Measurements from ENCODE around the gene LENEP.

The LENEP gene

GRCh38 chr1:155030243-155030795, 36.9 kb downstream of the LENEP start:
- no peak for DNase-seq

GRCh38 chr1:155030899-155031298, 37.5 kb downstream of the LENEP start:
- no peak for DNase-seq

- DNase-seq: no peak
These were observed 39.5 kb downstream of the LENEP start for GRCh38 chr1:155032886-155033285.

GRCh38 chr1:155033524-155033923, 40.1 kb downstream of the LENEP start, which contains the start of the genes DCST1 and DCST2:
Gene DCST1, plus strand, starts transcription at chr1:155033824. Its CDS starts 213 bp downstream, at chr1:155034037.
Gene DCST2, minus strand, starts transcription at chr1:155033781. Its CDS starts 80 bp downstream, at chr1:155033701.
- DNase-seq: no peak

- DNase-seq: no peak
These were observed 41.2 kb downstream of the LENEP start for GRCh38 chr1:155034318-155035208.

GRCh38 chr1:155035936-155036335, 42.5 kb downstream of the LENEP start:
- no peak for DNase-seq

- no peak for DNase-seq
These were observed 43.7 kb downstream of the LENEP start for GRCh38 chr1:155037043-155037442.

GRCh38 chr1:155037851-155038441, 44.6 kb downstream of the LENEP start:
- DNase-seq: no peak

GRCh38 chr1:155038602-155039307, 45.4 kb downstream of the LENEP start:
- DNase-seq: no peak

- DNase-seq: no peak
These were observed 45.9 kb downstream of the LENEP start for GRCh38 chr1:155039308-155039669.

GRCh38 chr1:155040358-155041093, 47.1 kb downstream of the LENEP start:
- no peak for DNase-seq

GRCh38 chr1:155042789-155043188, 49.4 kb downstream of the LENEP start:
- DNase-seq: no peak

- no peak for DNase-seq
These were observed 49.9 kb downstream of the LENEP start for GRCh38 chr1:155043301-155043702.

- no peak for DNase-seq
These were observed 50.4 kb downstream of the LENEP start for GRCh38 chr1:155043793-155044192.
